Measurements from ENCODE around the gene AHSA1.

The AHSA1 gene

DNA sequence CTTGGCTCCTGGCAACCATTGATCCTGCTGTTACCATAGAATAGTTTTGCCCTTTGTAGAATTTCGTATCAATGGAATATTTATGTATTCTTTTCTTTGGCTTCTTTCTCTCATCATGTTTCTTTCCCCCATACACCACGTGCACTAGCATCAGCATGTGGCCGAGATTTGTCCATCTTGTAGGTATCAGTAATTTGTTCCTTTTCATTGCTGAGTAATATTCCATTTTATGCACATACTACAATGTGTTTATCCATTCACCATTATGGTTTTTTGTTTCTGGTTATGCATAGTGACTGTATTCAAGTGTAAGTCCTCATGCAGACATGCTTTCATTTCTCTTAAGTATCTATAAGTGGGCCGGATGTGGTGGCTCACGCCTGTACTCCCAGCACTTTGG is 45.2 kb downstream of the AHSA1 start:
- no peak overlapping the region for H3K4me3 ChIP-seq (ENCODE audit: low read depth, low read length)
- no peak for DNase-seq (ENCODE audit: low read depth)

DNA sequence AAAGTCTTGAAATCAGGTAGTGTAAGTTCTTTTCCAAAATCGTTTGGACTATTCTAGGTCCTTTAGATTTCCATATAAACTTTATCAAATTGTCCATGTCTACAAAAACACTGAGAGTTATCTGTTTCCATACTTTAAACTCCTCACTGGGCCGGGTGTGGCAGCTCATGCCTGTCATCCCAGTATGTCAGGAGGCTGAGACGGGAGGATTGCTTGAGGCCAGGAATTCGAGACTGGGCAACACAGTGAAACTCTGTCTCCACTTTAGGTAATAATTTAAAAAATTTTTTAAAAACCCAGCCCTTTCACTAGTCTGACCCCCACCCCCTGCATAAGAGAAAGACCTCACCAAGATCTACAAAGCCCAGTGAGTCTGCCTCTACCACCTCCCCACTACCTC is 47.1 kb downstream of the AHSA1 start:
- DNase-seq (ENCODE audit: low read depth) = no peak
- no peak overlapping the region for H3K4me3 ChIP-seq (ENCODE audit: low read depth, low read length)

DNA sequence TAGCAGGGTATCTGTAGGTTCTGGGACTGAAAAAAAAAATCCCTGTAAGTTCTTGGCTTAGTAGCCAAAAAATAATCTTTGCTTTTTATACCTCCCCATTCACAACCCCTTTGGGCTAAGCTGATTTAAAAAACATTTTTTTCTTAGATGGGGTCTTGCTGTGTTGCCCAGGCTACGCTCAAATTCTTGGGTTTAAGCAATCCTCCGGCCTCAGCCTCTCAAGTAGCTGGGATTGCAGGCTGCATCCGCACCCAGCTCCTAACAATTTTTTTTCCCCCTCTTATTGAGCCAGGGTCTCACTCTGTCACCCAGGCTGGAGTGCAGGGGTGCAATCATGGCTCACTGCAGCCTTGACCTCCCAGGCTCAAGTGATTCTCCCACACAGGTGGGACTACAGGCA is 49.9 kb downstream of the AHSA1 start:
- DNase-seq (ENCODE audit: low read depth) = no peak
- H3K4me3 ChIP-seq (ENCODE audit: low read depth, low read length) = no peak overlapping the region

DNA sequence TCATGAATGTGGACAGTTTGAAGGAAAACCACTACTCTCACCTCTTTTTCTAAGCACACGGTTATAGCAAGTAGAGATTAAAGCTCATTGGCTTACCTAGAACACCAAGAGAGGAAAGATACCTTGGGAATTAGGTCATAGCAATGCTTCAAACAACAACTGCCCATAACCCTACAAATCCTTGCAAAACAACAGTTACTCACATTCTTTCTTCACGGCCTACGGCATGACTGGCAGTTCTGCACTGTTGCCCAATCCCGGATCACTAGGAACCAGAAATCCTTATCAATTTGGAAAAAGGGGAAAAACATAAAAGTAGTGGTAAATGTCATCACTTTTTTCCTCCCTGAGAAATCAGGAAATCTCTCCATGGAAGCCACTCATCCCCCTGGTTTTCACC is 50.4 kb downstream of the AHSA1 start:
- DNase-seq (ENCODE audit: low read depth) = peak; percentile 47
- H3K4me3 ChIP-seq (ENCODE audit: low read depth, low read length) = no peak overlapping the region

DNA sequence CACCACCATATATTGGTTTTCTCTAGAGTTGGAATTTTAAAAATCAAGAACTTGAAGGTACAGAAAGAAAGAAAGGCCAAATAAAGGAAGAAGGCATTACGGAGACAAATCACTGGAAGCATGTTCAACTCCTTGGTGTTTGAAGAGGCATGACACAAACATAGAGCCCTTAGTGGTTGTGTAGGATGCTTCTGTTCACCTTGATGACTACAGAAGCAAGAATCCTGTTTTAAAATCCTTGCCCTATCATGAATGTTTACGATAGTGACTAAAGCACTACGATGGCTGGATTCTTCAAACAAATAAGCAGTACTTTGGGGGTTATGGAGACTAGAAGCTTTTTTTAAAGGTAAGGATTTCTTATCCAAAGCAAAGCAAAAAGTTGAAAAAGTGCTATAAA is 51.0 kb downstream of the AHSA1 start:
- H3K4me3 ChIP-seq (ENCODE audit: low read depth, low read length) = no peak overlapping the region
- DNase-seq (ENCODE audit: low read depth) = no peak

DNA sequence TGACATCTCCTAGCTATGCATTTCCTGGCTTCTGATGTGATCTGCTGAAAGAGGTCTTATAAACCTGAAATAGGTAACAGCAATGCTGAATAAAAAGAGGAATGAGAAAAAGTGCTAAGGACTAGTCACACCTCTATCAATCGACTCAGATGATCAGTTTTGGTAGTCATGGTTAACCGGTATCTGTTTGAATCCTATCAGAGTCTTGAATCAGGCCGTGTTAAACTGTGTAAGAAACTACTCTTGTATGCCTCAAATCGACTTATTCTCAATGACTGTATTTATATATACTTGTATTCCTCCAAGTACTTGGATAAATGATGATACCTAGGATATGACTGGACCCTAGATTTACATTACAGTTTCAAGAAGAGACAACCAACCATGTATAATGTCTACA is 51.5 kb downstream of the AHSA1 start:
- no peak overlapping the region for H3K4me3 ChIP-seq (ENCODE audit: low read depth, low read length)
- no peak for DNase-seq (ENCODE audit: low read depth)

DNA sequence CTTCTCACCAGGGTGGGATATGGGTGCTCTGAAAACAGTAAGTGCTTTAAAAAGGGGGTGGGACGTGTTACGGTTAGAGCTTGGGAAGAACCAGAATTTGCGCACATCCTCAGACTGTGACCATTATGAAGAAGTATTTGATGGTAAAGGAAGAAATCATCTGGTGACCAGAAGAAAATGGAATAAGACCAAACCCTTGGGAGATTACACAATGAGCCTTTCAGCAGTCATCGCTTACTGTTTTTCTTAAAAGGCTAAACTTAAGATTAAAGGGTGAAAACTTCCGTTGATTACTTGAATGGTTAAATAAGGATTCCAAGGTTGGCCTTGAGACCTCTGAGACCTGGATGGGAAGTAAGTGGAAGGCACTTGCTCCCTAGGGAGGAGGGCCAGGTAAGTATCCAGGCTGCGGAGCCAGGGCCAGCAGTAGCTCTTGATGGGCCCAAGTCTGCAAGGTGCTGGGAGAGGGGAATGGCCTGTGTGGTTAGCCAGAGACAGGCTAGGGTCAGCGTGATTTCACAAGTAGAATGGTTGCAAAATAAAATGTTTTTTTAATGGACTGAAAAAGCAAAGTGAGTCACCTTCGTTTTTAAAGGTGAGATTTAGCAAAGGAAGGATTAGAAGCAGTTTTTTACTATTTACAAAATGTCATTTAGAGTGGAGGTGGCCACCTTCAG is 53.7 kb downstream of the AHSA1 start:
- no peak for DNase-seq (ENCODE audit: low read depth)
- H3K4me3 ChIP-seq (ENCODE audit: low read depth, low read length) = no peak overlapping the region

DNA sequence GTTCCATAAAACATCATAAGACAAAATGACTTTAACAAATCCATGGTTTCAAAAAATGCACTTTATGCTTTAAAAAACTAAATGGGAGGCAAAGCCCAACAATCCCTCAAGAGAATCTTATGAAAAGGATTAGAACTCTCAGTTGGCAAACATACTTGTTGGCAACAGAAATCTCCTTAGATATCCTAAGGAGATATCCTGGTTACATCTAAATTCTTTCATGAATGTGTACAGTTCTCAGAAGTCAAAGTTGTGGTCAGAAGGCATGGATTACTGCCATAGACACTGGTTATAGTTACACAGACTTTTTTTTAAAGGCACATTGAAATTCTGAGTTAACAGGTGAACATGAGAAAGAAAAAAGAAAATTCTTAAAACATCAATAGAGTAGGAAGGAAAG is 58.2 kb downstream of the AHSA1 start:
- no peak overlapping the region for H3K4me3 ChIP-seq (ENCODE audit: low read depth, low read length)
- no peak for DNase-seq (ENCODE audit: low read depth)
